Natural killer cell treated with Interleukin-12 subunit alpha and Interleukin-12 subunit beta and Interleukin-15 and Interleukin-18, amount 100 ng/mL, for 72 hours (primary cell): Measurements from ENCODE around the gene CLCN3. TPM values are rescaled to one million over a fixed set of nuclear protein-coding genes. Genes with fewer than 3 reads are reported as not detected.
"Not testable (repeated sequence)": the region's sequence is repeated elsewhere in the genome, so short reads cannot be mapped to it uniquely, and the experiment has no call there.

ENCODE experiments used
- ATAC-seq, 2 donors: fragments of 150-1000 bp; cut with Tn5 transposase in 1 of 2; sonication (Bioruptor Pico), chemical (Tn5 transposase) in 1 of 2; 2 replicates each; pipeline ENCODE4 v1.10.0; 2021
- DNase-seq: peaks from one replicate; pipeline ENCODE4 v3.0.0; 2022; ENCODE audit warnings: low spot score
- H3K27ac Mint-ChIP-seq, 2 donors: 1 replicate in 1 of 2; 2 replicates in 1 of 2; pipeline ENCODE4 v1.8.0; 2022; ENCODE audit warnings: mixed read lengths in 2 of 2, mild to moderate bottlenecking in 1 of 2, moderate library complexity in 1 of 2
- H3K27me3 Mint-ChIP-seq, 2 donors: 1 replicate in 1 of 2; 2 replicates in 1 of 2; pipeline ENCODE4 v1.8.0; 2022; ENCODE audit warnings: mixed read lengths in 2 of 2
- H3K36me3 Mint-ChIP-seq: one replicate; pipeline ENCODE4 v1.8.0; 2022; ENCODE audit warnings: mixed read lengths
- H3K4me1 Mint-ChIP-seq, 2 donors: 1 replicate in 1 of 2; 2 replicates in 1 of 2; pipeline ENCODE4 v1.8.0; 2022; ENCODE audit warnings: low read depth in 2 of 2, mixed read lengths in 2 of 2, mild to moderate bottlenecking in 1 of 2
- H3K4me3 Mint-ChIP-seq: one replicate; pipeline ENCODE4 v1.8.0; 2022; ENCODE audit warnings: mixed read lengths
- H3K9me3 Mint-ChIP-seq: 2 replicates; pipeline ENCODE4 v1.8.0; 2022; ENCODE audit warnings: mixed read lengths
- total RNA-seq, 2 donors: library from RNA; stranded (reverse); gene quantifications; one replicate each; pipeline ENCODE4 v1.2.3, GENCODE V29; 2022

Gene CLCN3
- total RNA-seq, 2 donors from 2014 or later: 21.8 to 24.9 TPM

DNA sequence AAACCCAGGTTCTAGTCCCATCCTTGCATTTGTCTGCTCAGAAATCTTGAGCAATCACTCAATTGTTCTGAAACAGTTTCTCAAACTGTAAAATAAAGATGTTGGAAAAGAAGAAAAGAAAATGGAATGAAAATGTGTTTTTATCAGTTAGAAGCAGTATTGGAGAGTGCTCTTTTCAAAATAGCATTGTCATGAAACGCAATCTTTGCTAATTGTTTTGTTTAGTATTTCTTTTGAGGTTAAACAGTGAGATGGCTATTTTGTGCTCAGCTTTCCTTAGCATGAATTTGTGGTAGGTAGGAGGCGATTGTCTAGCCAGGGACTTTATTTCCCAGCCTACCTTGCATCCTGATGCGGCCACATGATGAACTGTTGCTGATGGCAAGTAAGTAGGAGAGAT lies 148.0 kb downstream of the CLCN3 start:
- Mint-ChIP-seq H3K4me1 (peaks cover 6 to 8% of the 10 kb centered on the region in 2 donors), H3K4me3 (no peak overlapping the region), H3K27me3 (peaks cover 0 to 11% of the 10 kb centered on the region in 2 donors), H3K27ac (no peak overlapping the region), H3K9me3 (no peaks in the 10 kb centered on the region), H3K36me3 (no peaks in the 10 kb centered on the region)
- no peak for ATAC-seq
- no peak for DNase-seq

GRCh38 chr4:169770416-169770815 lies 150.0 kb downstream of the CLCN3 start:
- Mint-ChIP-seq H3K4me3 (no peak overlapping the region), H3K4me1 (peaks cover 6 to 12% of the 10 kb centered on the region in 2 donors), H3K27ac (peak overlapping the region in 1 of 2 donors; percentile 45), H3K27me3 (peaks cover 3 to 13% of the 10 kb centered on the region in 2 donors), H3K9me3 (no peaks in the 10 kb centered on the region), H3K36me3 (no peaks in the 10 kb centered on the region)
- DNase-seq: no peak
- ATAC-seq: no peak

DNA sequence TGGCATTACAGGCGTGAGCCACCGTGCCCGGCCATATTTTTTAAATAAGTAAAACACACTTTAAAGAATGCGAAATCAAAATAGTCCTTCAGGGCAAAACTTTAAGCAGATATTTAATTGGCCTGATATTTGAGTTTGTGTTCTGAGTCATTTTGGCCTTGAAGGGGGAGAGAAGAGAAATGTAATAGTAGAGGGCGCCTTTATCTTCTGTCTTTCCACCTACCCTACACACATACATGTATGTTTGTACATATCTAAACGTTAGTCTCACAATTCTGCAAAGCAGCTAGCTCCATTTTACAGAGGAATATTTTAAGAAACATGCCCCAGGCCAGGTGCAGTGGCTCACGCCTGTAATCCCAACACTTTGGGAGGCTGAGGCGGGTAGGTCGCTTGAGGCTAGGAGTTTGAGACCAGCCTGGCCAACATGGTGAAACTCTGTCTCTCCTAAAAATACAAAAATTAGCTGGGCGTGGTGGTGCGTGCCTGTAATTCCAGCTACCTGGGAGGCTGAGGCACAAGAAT lies 151.2 kb downstream of the CLCN3 start:
- H3K27ac Mint-ChIP-seq, ATAC-seq, H3K36me3 Mint-ChIP-seq, H3K4me3 Mint-ChIP-seq, H3K9me3 Mint-ChIP-seq, DNase-seq: not testable (repeated sequence)
- Mint-ChIP-seq H3K27me3 (peaks cover 12 to 22% of the 10 kb centered on the region in 2 donors), H3K4me1 (peaks cover 6 to 18% of the 10 kb centered on the region in 2 donors)

Other genes with a start within 250 kb of the CLCN3 start
- gene NEK1, start 8.0 kb upstream of the CLCN3 start, total RNA-seq: 10 to 100 TPM in 1 of 2 donors, 1 to 10 TPM in 1; 9.8 to 20.6 TPM
- 10 to 100 TPM; 22.3 to 25.9 TPM for gene HPF1, start 137.4 kb downstream of the CLCN3 start, total RNA-seq